ENCODE measurements around the gene INSIG1. TPM values are rescaled to one million over a fixed set of nuclear protein-coding genes. Genes with fewer than 3 reads are reported as not detected.

INSIG1 gene
- total RNA-seq, 1 donor from 2014 or later, result 52.3 TPM

- DNase-seq, result no peak
These were observed 31.2 kb upstream of the INSIG1 start for GRCh38 chr7:155266440-155266839.

- DNase-seq, result no peak
These were observed 30.7 kb upstream of the INSIG1 start for GRCh38 chr7:155267023-155267422.

GRCh38 chr7:155267436-155267835 lies 30.2 kb upstream of the INSIG1 start:
- no peak for DNase-seq

- no peak for DNase-seq
These were observed 29.5 kb upstream of the INSIG1 start for GRCh38 chr7:155268211-155268610.

GRCh38 chr7:155268921-155269650 lies 28.6 kb upstream of the INSIG1 start:
- no peak for DNase-seq

- DNase-seq, result no peak
These were observed 27.7 kb upstream of the INSIG1 start for GRCh38 chr7:155269766-155270585.

GRCh38 chr7:155270861-155271260 lies 26.8 kb upstream of the INSIG1 start:
- no peak for DNase-seq

- DNase-seq, result peak; percentile 32
These were observed 22.9 kb upstream of the INSIG1 start for GRCh38 chr7:155274633-155275355.

- no peak for DNase-seq
These were observed 21.5 kb upstream of the INSIG1 start for GRCh38 chr7:155276042-155276799.

GRCh38 chr7:155276800-155277375 lies 20.8 kb upstream of the INSIG1 start:
- no peak for DNase-seq

- no peak for DNase-seq
These were observed 20.2 kb upstream of the INSIG1 start for GRCh38 chr7:155277385-155277994.

GRCh38 chr7:155278921-155279320 lies 18.8 kb upstream of the INSIG1 start:
- DNase-seq, result no peak

- no peak for DNase-seq
These were observed 17.8 kb upstream of the INSIG1 start for GRCh38 chr7:155279787-155280445.

- DNase-seq, result no peak
These were observed 17.0 kb upstream of the INSIG1 start for GRCh38 chr7:155280446-155281397.

GRCh38 chr7:155281398-155281969 lies 16.2 kb upstream of the INSIG1 start:
- DNase-seq, result no peak

GRCh38 chr7:155282671-155283070 lies 15.0 kb upstream of the INSIG1 start:
- no peak for DNase-seq

- no peak for DNase-seq
These were observed 14.0 kb upstream of the INSIG1 start for GRCh38 chr7:155283565-155284194.

- no peak for DNase-seq
These were observed 13.0 kb upstream of the INSIG1 start for GRCh38 chr7:155284496-155285274.

All from tongue (tissue), 2 donors.